Body of pancreas (tissue), 4 donors: ENCODE results near the gene SERP1.
A peak's percentile ranks its signal among the peaks of the same experiment; 100 is the strongest.

Source experiments
- POLR2A ChIP-seq, 3 donors: fragments of 450-650 bp; IDR thresholded peaks; one replicate each; pipeline ENCODE4 v1.6.1; 2016; ENCODE audit warnings: antibody characterized with exemption in 3 of 3, mild to moderate bottlenecking in 2 of 3
- TF ChIP-seq, protein P1 (sequence below), 7 experiments: fragments of 450-650 bp in 4 of 7; fragments of 200-600 bp in 3 of 7; sonication (generic) in 3 of 7; IDR thresholded peaks; one replicate each; pipeline ENCODE4 v1.5.1; 2016 to 2019; ENCODE audit warnings: antibody characterized with exemption in 7 of 7

DNA sequence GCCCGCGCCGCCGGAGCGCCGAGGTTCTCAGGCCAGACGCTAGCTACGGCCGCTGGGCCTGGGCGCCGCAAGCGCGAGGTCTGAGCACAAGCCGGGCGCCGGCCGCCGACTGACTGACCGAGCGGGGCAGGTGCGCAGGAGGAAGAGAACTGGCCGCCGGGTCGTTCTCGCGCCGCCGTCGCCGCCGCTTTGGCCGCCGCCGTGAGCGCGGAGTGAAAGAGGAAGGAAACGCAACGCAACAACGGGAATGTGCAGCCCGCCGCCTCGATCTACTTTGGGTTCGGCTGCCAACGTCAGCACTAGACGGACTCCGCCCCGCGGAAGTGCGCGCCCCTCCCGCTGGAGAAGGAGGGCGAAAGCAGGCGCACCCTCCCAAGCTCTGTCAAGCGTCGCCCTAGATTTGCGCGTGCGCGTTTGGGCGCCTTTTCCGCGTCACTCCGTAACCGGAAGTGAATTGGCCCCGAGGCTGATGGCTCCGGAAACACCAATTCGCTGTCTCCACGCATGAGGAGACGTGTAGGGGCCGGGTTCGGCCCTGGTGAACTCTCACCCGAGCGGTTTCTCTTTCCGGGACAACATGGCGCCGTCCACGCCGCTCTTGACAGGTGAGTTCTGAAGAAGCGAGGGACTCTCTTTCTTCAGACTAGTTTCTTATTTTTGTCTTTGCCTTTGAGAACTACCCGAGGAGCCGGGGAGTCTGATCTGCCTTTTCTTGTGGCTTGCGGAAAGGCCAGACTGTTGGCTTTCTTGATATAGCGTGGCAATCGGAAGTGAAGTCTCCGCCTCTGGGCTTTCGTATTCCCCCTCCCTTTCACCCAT, at the start of gene SERP1, which contains the start of gene EIF2A:
- TF ChIP-seq, protein P1, sequence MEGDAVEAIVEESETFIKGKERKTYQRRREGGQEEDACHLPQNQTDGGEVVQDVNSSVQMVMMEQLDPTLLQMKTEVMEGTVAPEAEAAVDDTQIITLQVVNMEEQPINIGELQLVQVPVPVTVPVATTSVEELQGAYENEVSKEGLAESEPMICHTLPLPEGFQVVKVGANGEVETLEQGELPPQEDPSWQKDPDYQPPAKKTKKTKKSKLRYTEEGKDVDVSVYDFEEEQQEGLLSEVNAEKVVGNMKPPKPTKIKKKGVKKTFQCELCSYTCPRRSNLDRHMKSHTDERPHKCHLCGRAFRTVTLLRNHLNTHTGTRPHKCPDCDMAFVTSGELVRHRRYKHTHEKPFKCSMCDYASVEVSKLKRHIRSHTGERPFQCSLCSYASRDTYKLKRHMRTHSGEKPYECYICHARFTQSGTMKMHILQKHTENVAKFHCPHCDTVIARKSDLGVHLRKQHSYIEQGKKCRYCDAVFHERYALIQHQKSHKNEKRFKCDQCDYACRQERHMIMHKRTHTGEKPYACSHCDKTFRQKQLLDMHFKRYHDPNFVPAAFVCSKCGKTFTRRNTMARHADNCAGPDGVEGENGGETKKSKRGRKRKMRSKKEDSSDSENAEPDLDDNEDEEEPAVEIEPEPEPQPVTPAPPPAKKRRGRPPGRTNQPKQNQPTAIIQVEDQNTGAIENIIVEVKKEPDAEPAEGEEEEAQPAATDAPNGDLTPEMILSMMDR (IDR thresholded peaks at IDR 0.05), result peak in 2 of 7 experiments; percentile 5 to 11
- TF ChIP-seq POLR2A (IDR thresholded peaks at IDR 0.05), result peak; percentile 99
